Cardiac fibroblast (primary cell): Measurements from ENCODE around the gene SBNO2.

Experiments
- DNase-seq, 2 donors: peaks; one replicate each; pipeline versions ENCODE4 v3.0.0 to v3.0.0-alpha.2; 2010; ENCODE audit warnings: low read depth in 2 of 2
- H3K4me3 ChIP-seq, 2 donors: replicated peaks in 1 of 2; 1 replicate in 1 of 2; 2 replicates in 1 of 2; pipeline ENCODE4 v1.5.1; 2011; ENCODE audit warnings: low read depth in 2 of 2, low read length in 2 of 2, mild to moderate bottlenecking in 2 of 2, moderate library complexity in 1 of 2
- TF ChIP-seq, protein P1 (sequence below): IDR thresholded peaks from one replicate; pipeline ENCODE4 v1.5.1; 2011; ENCODE audit warnings: low read depth, mild to moderate bottlenecking, low read length, inconsistent platforms

The SBNO2 gene

DNA sequence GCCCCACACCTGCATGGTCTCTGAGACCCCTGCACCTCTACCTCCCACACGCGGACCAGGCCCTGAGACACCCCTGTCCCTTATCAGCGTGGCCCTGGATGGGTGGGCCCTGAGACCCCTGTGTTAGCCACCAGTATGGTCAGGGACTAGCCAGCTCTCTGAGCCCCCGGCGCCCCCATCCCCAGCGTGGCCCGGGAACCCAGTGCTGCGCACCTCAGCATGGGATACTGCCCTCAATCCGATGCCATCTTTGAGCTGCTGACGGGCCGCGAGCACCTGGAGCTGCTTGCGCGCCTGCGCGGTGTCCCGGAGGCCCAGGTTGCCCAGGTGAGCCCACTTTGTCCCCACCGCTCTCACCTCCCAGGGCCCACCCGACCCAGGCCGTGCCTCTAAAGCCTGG is 112.1 kb downstream of the SBNO2 start:
- H3K4me3 ChIP-seq = no peak overlapping the region
- DNase-seq = no peak

DNA sequence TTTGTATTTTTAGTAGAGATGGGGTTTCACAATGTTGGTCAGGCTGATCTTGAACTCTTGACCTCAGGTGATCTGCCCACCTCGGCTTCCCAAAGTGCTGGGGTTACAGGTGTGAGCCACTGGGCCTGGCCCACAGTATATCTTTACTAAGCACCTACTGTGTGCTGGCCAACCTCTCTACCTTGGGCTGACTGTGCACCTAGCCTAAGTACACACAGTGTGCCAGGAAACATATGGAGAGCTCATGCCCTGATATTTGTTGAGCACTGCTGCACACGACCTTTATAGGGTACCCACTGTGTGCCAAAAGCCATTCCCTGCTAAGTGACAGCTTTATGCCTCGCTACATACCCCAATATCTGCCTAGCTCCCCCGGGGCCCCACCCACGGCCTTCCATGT is 113.4 kb downstream of the SBNO2 start:
- no peak overlapping the region for H3K4me3 ChIP-seq
- TF ChIP-seq, protein P1, sequence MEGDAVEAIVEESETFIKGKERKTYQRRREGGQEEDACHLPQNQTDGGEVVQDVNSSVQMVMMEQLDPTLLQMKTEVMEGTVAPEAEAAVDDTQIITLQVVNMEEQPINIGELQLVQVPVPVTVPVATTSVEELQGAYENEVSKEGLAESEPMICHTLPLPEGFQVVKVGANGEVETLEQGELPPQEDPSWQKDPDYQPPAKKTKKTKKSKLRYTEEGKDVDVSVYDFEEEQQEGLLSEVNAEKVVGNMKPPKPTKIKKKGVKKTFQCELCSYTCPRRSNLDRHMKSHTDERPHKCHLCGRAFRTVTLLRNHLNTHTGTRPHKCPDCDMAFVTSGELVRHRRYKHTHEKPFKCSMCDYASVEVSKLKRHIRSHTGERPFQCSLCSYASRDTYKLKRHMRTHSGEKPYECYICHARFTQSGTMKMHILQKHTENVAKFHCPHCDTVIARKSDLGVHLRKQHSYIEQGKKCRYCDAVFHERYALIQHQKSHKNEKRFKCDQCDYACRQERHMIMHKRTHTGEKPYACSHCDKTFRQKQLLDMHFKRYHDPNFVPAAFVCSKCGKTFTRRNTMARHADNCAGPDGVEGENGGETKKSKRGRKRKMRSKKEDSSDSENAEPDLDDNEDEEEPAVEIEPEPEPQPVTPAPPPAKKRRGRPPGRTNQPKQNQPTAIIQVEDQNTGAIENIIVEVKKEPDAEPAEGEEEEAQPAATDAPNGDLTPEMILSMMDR = no peak
- DNase-seq = no peak

More for the DNA sequence above, 112.1 kb downstream of the SBNO2 start:
- TF ChIP-seq, protein P1 = no peak

DNA sequence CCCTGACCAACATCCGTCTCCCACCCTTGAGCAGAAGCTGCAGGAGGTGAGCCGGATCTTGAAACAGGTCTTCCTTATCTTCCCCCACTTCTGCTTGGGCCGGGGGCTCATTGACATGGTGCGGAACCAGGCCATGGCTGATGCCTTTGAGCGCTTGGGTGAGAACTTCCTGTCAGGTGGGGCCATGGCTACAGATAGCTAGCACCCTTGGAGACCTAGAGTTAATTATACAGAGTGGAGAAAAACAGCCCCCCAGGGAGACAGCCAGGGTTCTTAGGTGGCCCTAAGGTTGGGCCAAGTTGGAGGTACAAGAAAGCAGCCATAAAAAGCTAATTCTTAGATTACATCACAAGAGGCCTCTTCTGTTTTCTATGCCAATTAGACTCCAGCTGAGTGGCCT is 116.0 kb downstream of the SBNO2 start:
- no peak overlapping the region for H3K4me3 ChIP-seq
- TF ChIP-seq, protein P1 = no peak
- no peak for DNase-seq
